Large intestine (tissue), 3 donors: ENCODE data around the gene LAMA5. TPM values are rescaled to one million over a fixed set of nuclear protein-coding genes. Genes with fewer than 3 reads are reported as not detected.
A peak's percentile ranks its signal among the peaks of the same experiment; 100 is the strongest.

Experiments used
- DNase-seq, 2 donors: peaks; one replicate each; pipeline versions ENCODE4 v3.0.0 to v3.0.0-alpha.2; 2013
- H3K27ac ChIP-seq: one replicate; pipeline ENCODE4 v1.5.1; 2013; ENCODE audit warnings: low read length
- H3K27me3 ChIP-seq: 2 replicates; pipeline ENCODE4 v1.6.1; 2013; ENCODE audit warnings: low read length; ENCODE audit not compliant: control insufficient read depth, insufficient read depth
- H3K36me3 ChIP-seq: 2 replicates; pipeline ENCODE4 v1.6.1; 2013; ENCODE audit warnings: low read length; ENCODE audit not compliant: control insufficient read depth, insufficient read depth
- H3K4me1 ChIP-seq: one replicate; pipeline ENCODE4 v1.6.1; 2013; ENCODE audit warnings: low read length; ENCODE audit not compliant: control insufficient read depth, insufficient read depth
- H3K4me3 ChIP-seq: one replicate; pipeline ENCODE4 v1.5.1; 2013; ENCODE audit warnings: low read length
- H3K9me3 ChIP-seq: one replicate; pipeline ENCODE4 v1.6.1; 2013; ENCODE audit warnings: mild to moderate bottlenecking, low read depth, low read length, moderate library complexity; ENCODE audit not compliant: control insufficient read depth
- WGBS: methylation state at CpG from one replicate; pipeline ENCODE4 v1.1.5; 2013; ENCODE audit warnings: low lambda C conversion rate; ENCODE audit not compliant: insufficient coverage; 5-methylcytosine and 5-hydroxymethylcytosine counted together
- polyA plus RNA-seq: library from polyadenylated mRNA; unstranded; fragments of 120-200 nt; gene quantifications from one replicate; pipeline ENCODE4 v1.2.1, GENCODE V29; 2013

Gene LAMA5
- polyA plus RNA-seq, 1 donor: 92.1 TPM

- Histone ChIP-seq H3K27me3 (no peaks in the 10 kb centered on the region), H3K4me3 (no peak overlapping the region), H3K27ac (no peak overlapping the region), H3K9me3 (no peaks in the 10 kb centered on the region), H3K36me3 (peaks cover 76% of the 10 kb centered on the region), H3K4me1 (peaks cover 11% of the 10 kb centered on the region)
- WGBS: no CpG with 5 or more reads among the region's 26 CpGs
- DNase-seq: no peak
These were observed 57.7 kb downstream of the LAMA5 start for GRCh38 chr20:62309198-62309944.

- no CpG with 5 or more reads among the region's 29 CpGs for WGBS
- Histone ChIP-seq H3K4me3 (no peak overlapping the region), H3K27ac (no peak overlapping the region), H3K4me1 (peaks cover 17% of the 10 kb centered on the region), H3K9me3 (no peaks in the 10 kb centered on the region), H3K27me3 (no peaks in the 10 kb centered on the region), H3K36me3 (peaks cover 74% of the 10 kb centered on the region)
- no peak for DNase-seq
These were observed 58.9 kb downstream of the LAMA5 start for GRCh38 chr20:62308102-62308822.

GRCh38 chr20:62307226-62308101 lies 59.6 kb downstream of the LAMA5 start:
- Histone ChIP-seq H3K27ac (no peak overlapping the region), H3K4me3 (no peak overlapping the region), H3K36me3 (peaks cover 70% of the 10 kb centered on the region), H3K4me1 (peaks cover 17% of the 10 kb centered on the region), H3K9me3 (no peaks in the 10 kb centered on the region), H3K27me3 (no peaks in the 10 kb centered on the region)
- DNase-seq: no peak
- no CpG with 5 or more reads among the region's 42 CpGs for WGBS

- H3K27ac ChIP-seq: no peak overlapping the region
- no peaks in the 10 kb centered on the region for H3K27me3 ChIP-seq
- peaks cover 17% of the 10 kb centered on the region for H3K4me1 ChIP-seq
- no CpG with 5 or more reads among the region's 27 CpGs for WGBS
- no peaks in the 10 kb centered on the region for H3K9me3 ChIP-seq
- peaks cover 70% of the 10 kb centered on the region for H3K36me3 ChIP-seq
- H3K4me3 ChIP-seq: no peak overlapping the region
- DNase-seq: no peak
These were observed 60.5 kb downstream of the LAMA5 start for GRCh38 chr20:62306414-62307187.

- DNase-seq: no peak
- Histone ChIP-seq H3K36me3 (peaks cover 64% of the 10 kb centered on the region), H3K27ac (no peak overlapping the region), H3K4me1 (peaks cover 17% of the 10 kb centered on the region), H3K4me3 (no peak overlapping the region), H3K27me3 (no peaks in the 10 kb centered on the region), H3K9me3 (no peaks in the 10 kb centered on the region)
- WGBS: no CpG with 5 or more reads among the region's 33 CpGs
These were observed 61.2 kb downstream of the LAMA5 start for GRCh38 chr20:62305765-62306413.

- H3K4me3 ChIP-seq: no peak overlapping the region
- WGBS: no CpG with 5 or more reads among the region's 18 CpGs
- H3K27ac ChIP-seq: no peak overlapping the region
- no peak for DNase-seq
- H3K27me3 ChIP-seq: no peaks in the 10 kb centered on the region
- peaks cover 17% of the 10 kb centered on the region for H3K4me1 ChIP-seq
- H3K9me3 ChIP-seq: no peaks in the 10 kb centered on the region
- H3K36me3 ChIP-seq: peaks cover 61% of the 10 kb centered on the region
These were observed 61.9 kb downstream of the LAMA5 start for GRCh38 chr20:62305149-62305764.

GRCh38 chr20:62304331-62305148 lies 62.6 kb downstream of the LAMA5 start:
- Histone ChIP-seq H3K27ac (no peak overlapping the region), H3K36me3 (peaks cover 54% of the 10 kb centered on the region), H3K9me3 (no peaks in the 10 kb centered on the region), H3K27me3 (no peaks in the 10 kb centered on the region), H3K4me3 (peak overlapping the region; percentile 64), H3K4me1 (peaks cover 17% of the 10 kb centered on the region)
- WGBS: no CpG with 5 or more reads among the region's 29 CpGs
- DNase-seq: no peak

GRCh38 chr20:62303340-62304226 lies 63.5 kb downstream of the LAMA5 start:
- H3K27ac ChIP-seq: no peak overlapping the region
- peaks cover 47% of the 10 kb centered on the region for H3K36me3 ChIP-seq
- H3K4me1 ChIP-seq: peaks cover 17% of the 10 kb centered on the region
- H3K9me3 ChIP-seq: no peaks in the 10 kb centered on the region
- H3K27me3 ChIP-seq: no peaks in the 10 kb centered on the region
- H3K4me3 ChIP-seq: peak overlapping the region; percentile 64
- 13% methylated on average over 1 of the region's 66 CpGs for WGBS
- peak in 1 of 2 donors; percentile 20 for DNase-seq
